GM12878 (cell line): ENCODE measurements around the gene DAAM1.

Source experiments
- CTCF ChIP-seq, 3 experiments: IDR thresholded peaks in 2 of 3; conservative IDR thresholded peaks in 1 of 3; 2 replicates each; pipeline ENCODE4 v1.5.1; 2011; ENCODE audit warnings: low read depth in 3 of 3, low read length in 3 of 3, mild to moderate bottlenecking in 3 of 3, control low read depth in 2 of 3, moderate library complexity in 2 of 3, inconsistent platforms in 1 of 3, mixed read lengths in 1 of 3; ENCODE audit not compliant: control insufficient read depth in 2 of 3, insufficient read depth in 1 of 3; ENCODE audit errors: extremely low read depth in 1 of 3
- MAX ChIP-seq: IDR thresholded peaks from 2 replicates; pipeline ENCODE4 v1.6.1; 2012; ENCODE audit warnings: low read depth, low read length, improper control_type of control experiment
- MEF2A ChIP-seq: IDR thresholded peaks from 2 replicates; pipeline ENCODE4 v1.6.1; 2011; ENCODE audit warnings: low read depth, mild to moderate bottlenecking, low read length, moderate library complexity; ENCODE audit not compliant: insufficient read depth
- MYC ChIP-seq: IDR thresholded peaks from 2 replicates; pipeline ENCODE4 v1.6.1; 2011; ENCODE audit warnings: mild to moderate bottlenecking, low read length, moderate library complexity, inconsistent platforms; ENCODE audit not compliant: insufficient read depth, insufficient replicate concordance, insufficient read length, severe bottlenecking
- NR2C1 ChIP-seq: fragments of 450-650 bp; IDR thresholded peaks from 2 replicates; pipeline ENCODE4 v1.6.1; 2017; ENCODE audit warnings: antibody characterized with exemption, mild to moderate bottlenecking, moderate library complexity
- RAD21 ChIP-seq: IDR thresholded peaks from 2 replicates; pipeline ENCODE4 v1.6.1; 2011; ENCODE audit warnings: mild to moderate bottlenecking, low read depth, low read length, moderate library complexity; ENCODE audit not compliant: insufficient read depth
- RFX5 ChIP-seq: IDR thresholded peaks from 2 replicates; pipeline ENCODE4 v1.6.1; 2011; ENCODE audit warnings: low read depth, low read length, improper control_type of control experiment
- STAT3 ChIP-seq: IDR thresholded peaks from 2 replicates; pipeline ENCODE4 v1.6.1; 2011; ENCODE audit warnings: low read depth, low read length, improper control_type of control experiment
- TF ChIP-seq, protein P1 (sequence below): fragments of 450-650 bp; formaldehyde crosslinking; IDR thresholded peaks from 2 replicates; pipeline ENCODE4 v1.5.0; 2022; ENCODE audit warnings: mild to moderate bottlenecking, missing genetic modification characterization
- TF ChIP-seq, protein P2 (sequence below): IDR thresholded peaks from 2 replicates; pipeline ENCODE4 v1.6.1; 2012; ENCODE audit warnings: mild to moderate bottlenecking, low read depth, low read length

- TF ChIP-seq RFX5 = no peak
- TF ChIP-seq, protein P1, sequence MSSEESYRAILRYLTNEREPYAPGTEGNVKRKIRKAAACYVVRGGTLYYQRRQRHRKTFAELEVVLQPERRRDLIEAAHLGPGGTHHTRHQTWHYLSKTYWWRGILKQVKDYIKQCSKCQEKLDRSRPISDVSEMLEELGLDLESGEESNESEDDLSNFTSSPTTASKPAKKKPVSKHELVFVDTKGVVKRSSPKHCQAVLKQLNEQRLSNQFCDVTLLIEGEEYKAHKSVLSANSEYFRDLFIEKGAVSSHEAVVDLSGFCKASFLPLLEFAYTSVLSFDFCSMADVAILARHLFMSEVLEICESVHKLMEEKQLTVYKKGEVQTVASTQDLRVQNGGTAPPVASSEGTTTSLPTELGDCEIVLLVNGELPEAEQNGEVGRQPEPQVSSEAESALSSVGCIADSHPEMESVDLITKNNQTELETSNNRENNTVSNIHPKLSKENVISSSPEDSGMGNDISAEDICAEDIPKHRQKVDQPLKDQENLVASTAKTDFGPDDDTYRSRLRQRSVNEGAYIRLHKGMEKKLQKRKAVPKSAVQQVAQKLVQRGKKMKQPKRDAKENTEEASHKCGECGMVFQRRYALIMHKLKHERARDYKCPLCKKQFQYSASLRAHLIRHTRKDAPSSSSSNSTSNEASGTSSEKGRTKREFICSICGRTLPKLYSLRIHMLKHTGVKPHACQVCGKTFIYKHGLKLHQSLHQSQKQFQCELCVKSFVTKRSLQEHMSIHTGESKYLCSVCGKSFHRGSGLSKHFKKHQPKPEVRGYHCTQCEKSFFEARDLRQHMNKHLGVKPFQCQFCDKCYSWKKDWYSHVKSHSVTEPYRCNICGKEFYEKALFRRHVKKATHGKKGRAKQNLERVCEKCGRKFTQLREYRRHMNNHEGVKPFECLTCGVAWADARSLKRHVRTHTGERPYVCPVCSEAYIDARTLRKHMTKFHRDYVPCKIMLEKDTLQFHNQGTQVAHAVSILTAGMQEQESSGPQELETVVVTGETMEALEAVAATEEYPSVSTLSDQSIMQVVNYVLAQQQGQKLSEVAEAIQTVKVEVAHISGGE (CRISPR knock-in tag) = no peak
- TF ChIP-seq, protein P2, sequence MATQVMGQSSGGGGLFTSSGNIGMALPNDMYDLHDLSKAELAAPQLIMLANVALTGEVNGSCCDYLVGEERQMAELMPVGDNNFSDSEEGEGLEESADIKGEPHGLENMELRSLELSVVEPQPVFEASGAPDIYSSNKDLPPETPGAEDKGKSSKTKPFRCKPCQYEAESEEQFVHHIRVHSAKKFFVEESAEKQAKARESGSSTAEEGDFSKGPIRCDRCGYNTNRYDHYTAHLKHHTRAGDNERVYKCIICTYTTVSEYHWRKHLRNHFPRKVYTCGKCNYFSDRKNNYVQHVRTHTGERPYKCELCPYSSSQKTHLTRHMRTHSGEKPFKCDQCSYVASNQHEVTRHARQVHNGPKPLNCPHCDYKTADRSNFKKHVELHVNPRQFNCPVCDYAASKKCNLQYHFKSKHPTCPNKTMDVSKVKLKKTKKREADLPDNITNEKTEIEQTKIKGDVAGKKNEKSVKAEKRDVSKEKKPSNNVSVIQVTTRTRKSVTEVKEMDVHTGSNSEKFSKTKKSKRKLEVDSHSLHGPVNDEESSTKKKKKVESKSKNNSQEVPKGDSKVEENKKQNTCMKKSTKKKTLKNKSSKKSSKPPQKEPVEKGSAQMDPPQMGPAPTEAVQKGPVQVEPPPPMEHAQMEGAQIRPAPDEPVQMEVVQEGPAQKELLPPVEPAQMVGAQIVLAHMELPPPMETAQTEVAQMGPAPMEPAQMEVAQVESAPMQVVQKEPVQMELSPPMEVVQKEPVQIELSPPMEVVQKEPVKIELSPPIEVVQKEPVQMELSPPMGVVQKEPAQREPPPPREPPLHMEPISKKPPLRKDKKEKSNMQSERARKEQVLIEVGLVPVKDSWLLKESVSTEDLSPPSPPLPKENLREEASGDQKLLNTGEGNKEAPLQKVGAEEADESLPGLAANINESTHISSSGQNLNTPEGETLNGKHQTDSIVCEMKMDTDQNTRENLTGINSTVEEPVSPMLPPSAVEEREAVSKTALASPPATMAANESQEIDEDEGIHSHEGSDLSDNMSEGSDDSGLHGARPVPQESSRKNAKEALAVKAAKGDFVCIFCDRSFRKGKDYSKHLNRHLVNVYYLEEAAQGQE = no peak
- TF ChIP-seq CTCF (IDR thresholded peaks at IDR 0.05 in 2 of 3, conservative IDR thresholded peaks at IDR 0.05 in 1 of 3; ENCODE audit: control insufficient read depth in 2 of 3, extremely low read depth in 1 of 3, insufficient read depth in 1 of 3, low read depth in 3 of 3, low read length in 3 of 3) = no peak
- TF ChIP-seq MYC = no peak
- TF ChIP-seq NR2C1 = no peak
- no peak for TF ChIP-seq STAT3
- no peak for TF ChIP-seq MEF2A
- TF ChIP-seq MAX = no peak
- no peak for TF ChIP-seq RAD21
These were observed 65.1 kb downstream of the DAAM1 start for GRCh38 chr14:59253527-59253926.
